Chondrocyte (in vitro differentiated cells): ENCODE measurements around the gene SYNPR. TPM values are rescaled to one million over a fixed set of nuclear protein-coding genes. Genes with fewer than 3 reads are reported as not detected.

Experiments used
- DNase-seq: peaks from one replicate; pipeline ENCODE4 v3.0.0; 2021; ENCODE audit warnings: mixed read lengths, low spot score
- H3K27ac Mint-ChIP-seq: one replicate; pipeline ENCODE4 v1.8.0; 2021; ENCODE audit warnings: mild to moderate bottlenecking, moderate library complexity, mixed read lengths; ENCODE audit not compliant: unreplicated experiment
- H3K27me3 Mint-ChIP-seq: 2 replicates; pipeline ENCODE4 v1.8.0; 2021; ENCODE audit warnings: low read depth, mixed read lengths
- H3K36me3 Mint-ChIP-seq: 2 replicates; pipeline ENCODE4 v1.8.0; 2021; ENCODE audit warnings: low read depth, mixed read lengths
- H3K4me1 Mint-ChIP-seq: 2 replicates; pipeline ENCODE4 v1.8.0; 2021; ENCODE audit warnings: low read depth, mild to moderate bottlenecking, mixed read lengths
- H3K4me3 Mint-ChIP-seq: one replicate; pipeline ENCODE4 v1.8.0; 2021; ENCODE audit warnings: mild to moderate bottlenecking, moderate library complexity, mixed read lengths; ENCODE audit not compliant: unreplicated experiment
- H3K9me3 Mint-ChIP-seq: 2 replicates; pipeline ENCODE4 v1.8.0; 2021; ENCODE audit warnings: low read depth, mixed read lengths
- CTCF ChIP-seq: fragments of 200-600 bp; sonication (generic); IDR thresholded peaks from 2 replicates; pipeline ENCODE4 v1.5.0; 2021; ENCODE audit warnings: antibody characterized with exemption, mild to moderate bottlenecking, moderate library complexity
- total RNA-seq: library from RNA; stranded (reverse); gene quantifications from 3 replicates; pipeline ENCODE4 v1.2.1, GENCODE V29; 2021

The SYNPR gene
- total RNA-seq, 1 donor from 2014 or later: not detected

GRCh38 chr3:63478990-63479660 lies 201.0 kb downstream of the SYNPR start:
- Mint-ChIP-seq H3K36me3 (no peaks in the 10 kb centered on the region), H3K27ac (no peak overlapping the region), H3K4me1 (no peaks in the 10 kb centered on the region), H3K27me3 (peaks cover 2% of the 10 kb centered on the region), H3K9me3 (no peaks in the 10 kb centered on the region), H3K4me3 (no peak overlapping the region)
- DNase-seq: no peak
- no peak for TF ChIP-seq CTCF

GRCh38 chr3:63479661-63480035 lies 201.5 kb downstream of the SYNPR start:
- Mint-ChIP-seq H3K4me3 (no peak overlapping the region), H3K36me3 (no peaks in the 10 kb centered on the region), H3K9me3 (no peaks in the 10 kb centered on the region), H3K4me1 (no peaks in the 10 kb centered on the region), H3K27ac (no peak overlapping the region), H3K27me3 (peaks cover 2% of the 10 kb centered on the region)
- no peak for TF ChIP-seq CTCF
- no peak for DNase-seq

- Mint-ChIP-seq H3K27ac (no peak overlapping the region), H3K4me3 (no peak overlapping the region), H3K36me3 (no peaks in the 10 kb centered on the region), H3K9me3 (no peaks in the 10 kb centered on the region), H3K27me3 (peaks cover 2% of the 10 kb centered on the region), H3K4me1 (no peaks in the 10 kb centered on the region)
- no peak for TF ChIP-seq CTCF
- peak; percentile 57 for DNase-seq
Measured at GRCh38 chr3:63481627-63482026, 203.5 kb downstream of the SYNPR start.

GRCh38 chr3:63482341-63482740 lies 204.2 kb downstream of the SYNPR start:
- no peaks in the 10 kb centered on the region for H3K9me3 Mint-ChIP-seq
- H3K27ac Mint-ChIP-seq: no peak overlapping the region
- no peaks in the 10 kb centered on the region for H3K4me1 Mint-ChIP-seq
- H3K36me3 Mint-ChIP-seq: no peaks in the 10 kb centered on the region
- H3K27me3 Mint-ChIP-seq: peaks cover 2% of the 10 kb centered on the region
- DNase-seq: no peak
- TF ChIP-seq CTCF: no peak
- no peak overlapping the region for H3K4me3 Mint-ChIP-seq

- Mint-ChIP-seq H3K27ac (no peak overlapping the region), H3K4me1 (no peaks in the 10 kb centered on the region), H3K36me3 (no peaks in the 10 kb centered on the region), H3K9me3 (no peaks in the 10 kb centered on the region), H3K4me3 (no peak overlapping the region), H3K27me3 (peaks cover 2% of the 10 kb centered on the region)
- DNase-seq: no peak
- TF ChIP-seq CTCF: no peak
Measured at GRCh38 chr3:63492464-63492863, 214.4 kb downstream of the SYNPR start.
